NCI-H128 (cell line): ENCODE measurements around the gene PHF23.

Experiments
- DNase-seq: peaks from one replicate; lab custom pipeline; 2025; ENCODE audit not compliant: unreplicated experiment; lab: John Stamatoyannopoulos, UW

Gene PHF23

DNA sequence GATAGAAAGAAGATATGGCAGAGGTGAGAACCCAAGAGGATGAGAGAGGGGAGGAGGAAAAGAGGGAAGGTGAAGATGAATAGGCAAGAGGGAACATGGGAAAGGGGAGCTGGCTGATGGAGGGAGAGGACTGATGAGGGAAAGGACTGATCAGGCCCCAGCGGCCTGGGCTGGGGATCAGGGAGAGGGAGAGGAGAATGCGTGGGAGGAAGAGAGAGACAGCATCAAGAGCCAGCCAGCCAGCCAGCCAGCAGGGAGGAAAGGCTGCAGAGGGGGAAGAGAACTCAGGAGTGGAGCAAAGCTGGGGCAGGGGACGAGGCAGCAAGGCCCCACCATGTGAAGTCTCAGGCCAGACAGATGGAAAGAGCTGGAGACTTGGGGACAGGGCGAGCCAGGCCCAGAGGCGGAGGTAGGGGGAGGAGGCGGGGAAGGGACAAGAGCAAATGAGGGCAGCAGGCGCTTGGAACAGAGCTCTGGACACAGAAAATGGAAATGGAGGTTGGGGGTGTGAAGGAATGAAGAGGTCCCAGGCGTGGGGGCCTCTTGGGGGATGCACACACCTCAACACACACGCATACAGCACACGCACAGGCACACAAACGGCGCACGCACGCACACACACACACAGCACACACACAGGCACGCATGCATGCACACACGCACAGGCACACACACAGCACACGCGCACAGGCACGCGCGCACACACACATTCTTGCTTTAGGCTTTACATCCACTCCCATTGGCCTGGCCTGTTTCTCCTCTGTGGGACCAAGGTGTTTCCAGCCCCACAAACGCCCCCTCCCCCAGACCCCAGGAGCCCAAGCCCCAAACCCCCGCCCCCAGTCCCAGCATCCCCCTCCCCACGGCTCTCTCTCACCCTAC lies 31.9 kb downstream of the PHF23 start:
- no peak for DNase-seq

DNA sequence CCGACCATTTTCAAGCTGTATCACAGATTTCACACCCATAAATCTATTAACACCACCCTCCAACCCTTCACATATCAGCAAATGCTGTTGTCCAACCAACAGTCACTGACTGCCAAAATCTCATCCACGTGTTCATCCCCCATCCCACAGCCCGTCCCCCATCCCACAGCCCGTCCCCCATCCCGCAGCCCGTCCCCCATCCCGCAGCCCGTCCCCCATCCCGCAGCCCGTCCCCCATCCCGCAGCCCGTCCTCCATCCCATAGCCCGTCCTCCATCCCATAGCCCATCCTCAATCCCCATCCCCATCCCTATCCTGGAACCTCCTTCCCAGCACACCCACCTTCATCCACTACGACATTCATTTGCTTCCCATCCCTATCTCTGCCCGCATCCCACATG lies 33.7 kb downstream of the PHF23 start:
- DNase-seq = no peak

DNA sequence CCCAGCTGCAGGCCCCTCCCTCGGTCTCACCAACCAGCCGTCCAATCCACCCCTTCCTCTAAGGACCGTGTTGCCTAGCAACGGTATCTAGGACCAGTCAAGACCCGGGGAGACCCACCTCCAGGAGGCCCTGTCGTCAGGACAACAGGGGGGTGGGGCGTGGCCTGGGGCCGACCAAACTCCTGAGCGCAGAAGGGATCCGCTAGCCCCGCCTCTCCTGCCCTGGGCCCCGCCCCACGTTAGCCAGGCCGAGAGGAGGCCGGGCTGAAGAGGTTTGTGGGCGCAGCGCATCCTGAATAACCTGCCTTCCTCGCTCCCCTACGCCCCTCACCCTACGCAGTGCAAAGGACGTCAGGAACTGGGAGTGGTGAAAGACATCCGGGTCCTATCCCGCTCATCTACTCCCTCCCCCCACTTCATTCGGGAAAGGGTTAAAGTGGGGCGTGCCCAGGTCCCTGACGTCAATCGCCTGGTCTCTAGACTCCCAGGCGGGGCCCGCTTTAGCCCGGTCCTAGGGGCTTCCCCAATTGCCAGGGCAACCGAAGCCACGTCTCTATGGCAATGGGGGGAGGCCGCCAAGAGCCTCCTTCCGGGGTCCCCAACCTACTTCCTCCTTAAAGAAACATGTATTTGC lies 34.3 kb downstream of the PHF23 start:
- DNase-seq = peak; percentile 92

DNA sequence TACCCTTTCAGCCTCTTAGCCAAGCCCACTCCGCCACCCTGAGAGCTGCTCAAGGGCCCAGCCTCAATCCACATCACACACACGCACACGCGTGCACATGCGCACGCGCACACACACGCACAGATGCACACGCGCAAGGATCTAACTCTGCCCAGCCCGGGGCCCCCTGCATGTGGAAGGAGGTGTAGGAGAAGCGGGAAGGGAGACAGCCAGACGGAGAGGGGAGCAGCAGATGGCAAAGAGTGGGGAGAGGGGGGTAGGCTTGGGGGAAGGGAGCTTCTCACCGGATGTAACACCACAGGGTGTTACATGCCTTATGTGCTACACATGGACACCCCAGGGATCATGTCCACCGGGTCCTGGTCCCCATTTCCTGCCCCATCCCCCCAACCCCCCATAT lies 34.9 kb downstream of the PHF23 start:
- DNase-seq = peak; percentile 38

DNA sequence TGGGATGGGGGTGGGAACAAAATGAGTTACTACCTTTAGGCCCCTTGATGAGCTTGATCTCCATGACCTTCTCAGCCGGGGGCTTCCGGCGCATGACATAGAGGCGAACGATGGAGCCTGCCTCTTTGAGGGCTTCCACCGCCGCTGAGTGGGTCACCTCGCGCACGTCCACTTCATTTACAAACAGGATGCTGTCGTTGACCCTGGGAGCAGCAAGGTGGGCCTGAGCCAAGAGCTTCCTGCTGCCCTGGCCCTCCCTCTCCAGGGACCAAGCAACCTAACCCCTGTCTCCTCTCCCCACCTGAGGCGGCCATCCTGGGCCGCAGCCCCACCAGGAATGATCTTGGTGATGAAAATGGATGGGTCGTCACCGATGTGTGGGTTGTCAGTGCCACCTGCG lies 35.9 kb downstream of the PHF23 start:
- DNase-seq = no peak

DNA sequence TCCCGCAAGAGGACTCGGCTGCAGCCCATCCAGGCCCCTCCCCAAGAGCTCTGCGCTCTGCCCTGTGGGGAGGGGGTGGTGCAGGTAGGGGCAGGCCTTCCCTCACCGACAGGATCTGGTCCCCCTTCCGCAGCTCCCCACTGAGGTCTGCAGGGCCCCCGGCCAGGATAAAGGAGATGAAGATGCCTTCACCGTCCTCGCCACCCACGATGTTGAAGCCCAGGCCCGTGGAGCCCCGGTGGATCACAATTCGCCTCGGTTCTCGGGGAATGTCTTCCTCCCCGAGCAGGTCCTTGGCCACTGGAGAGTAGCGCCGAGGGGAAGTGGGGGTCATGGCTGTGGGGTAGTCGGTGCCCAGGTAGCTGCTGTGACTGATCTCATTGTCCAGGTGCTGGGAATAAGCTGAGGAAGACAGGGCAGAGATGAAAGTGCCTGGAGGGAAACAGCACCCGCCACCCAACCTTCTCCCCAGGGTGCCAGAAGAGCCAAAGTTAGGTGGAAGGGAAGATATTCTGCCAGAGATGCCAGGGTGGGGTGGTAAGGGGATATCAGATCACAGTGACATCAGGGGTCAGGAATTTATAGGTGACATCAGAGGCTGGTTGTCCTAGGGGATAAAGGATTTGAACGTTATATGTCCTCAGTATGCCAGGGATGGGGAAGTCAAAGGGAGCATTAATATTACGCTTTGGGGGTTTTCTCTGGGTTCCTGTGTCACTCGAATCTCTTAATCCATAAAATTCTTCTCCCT lies 42.4 kb downstream of the PHF23 start:
- no peak for DNase-seq

DNA sequence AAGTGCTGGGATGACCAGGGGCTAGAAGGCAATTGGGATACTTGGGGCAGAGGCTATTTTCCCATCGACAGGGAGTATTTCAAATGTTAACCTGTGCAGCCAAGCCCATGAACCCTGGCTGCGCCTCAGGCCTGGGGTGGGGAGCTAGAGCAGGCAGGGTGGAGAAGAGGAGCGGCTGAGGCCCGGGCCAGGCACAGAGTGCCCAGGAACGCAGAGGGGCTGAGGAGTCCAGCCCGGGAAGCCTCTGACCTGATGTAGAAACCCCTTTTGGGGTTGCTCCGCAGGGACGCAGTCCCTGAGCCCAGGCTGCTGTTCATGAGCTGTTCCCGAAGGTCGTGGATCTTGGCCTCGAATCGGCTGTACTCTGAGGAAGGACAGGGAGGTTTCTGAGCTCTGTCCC lies 43.3 kb downstream of the PHF23 start:
- DNase-seq = no peak

DNA sequence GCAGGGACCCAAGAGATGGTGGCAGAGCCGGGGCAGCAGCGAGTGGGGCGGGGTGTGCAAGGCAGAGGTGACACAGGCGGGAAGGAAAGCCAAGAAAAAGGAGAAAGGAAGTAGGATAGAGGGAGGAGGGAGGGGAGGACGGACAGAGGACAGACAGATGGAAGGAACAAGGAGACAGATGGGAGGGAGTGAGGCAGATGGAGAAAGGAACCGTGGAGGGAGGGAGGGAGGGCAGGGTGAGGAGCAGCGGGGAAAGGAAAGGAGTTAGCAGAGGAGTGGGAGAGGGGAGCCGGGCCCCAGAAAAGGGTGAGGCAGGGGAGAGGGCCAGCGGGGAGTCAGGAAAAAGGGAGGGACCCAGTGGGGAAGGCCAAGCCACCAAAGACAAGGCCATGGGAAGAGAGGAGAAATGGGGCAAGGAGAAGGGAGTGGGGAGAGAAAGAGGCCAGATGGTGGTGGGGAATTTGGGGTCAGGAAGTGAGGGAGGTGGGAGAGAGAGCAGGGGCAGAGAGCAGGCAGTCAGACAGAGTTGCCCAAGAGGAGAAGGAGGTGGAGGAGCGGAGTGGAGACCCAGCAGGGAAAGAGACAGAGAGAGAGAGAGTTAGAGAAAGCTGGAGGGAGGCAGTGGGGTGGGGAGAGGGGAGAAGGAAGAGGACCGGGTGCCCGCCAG lies 46.9 kb downstream of the PHF23 start:
- no peak for DNase-seq

DNA sequence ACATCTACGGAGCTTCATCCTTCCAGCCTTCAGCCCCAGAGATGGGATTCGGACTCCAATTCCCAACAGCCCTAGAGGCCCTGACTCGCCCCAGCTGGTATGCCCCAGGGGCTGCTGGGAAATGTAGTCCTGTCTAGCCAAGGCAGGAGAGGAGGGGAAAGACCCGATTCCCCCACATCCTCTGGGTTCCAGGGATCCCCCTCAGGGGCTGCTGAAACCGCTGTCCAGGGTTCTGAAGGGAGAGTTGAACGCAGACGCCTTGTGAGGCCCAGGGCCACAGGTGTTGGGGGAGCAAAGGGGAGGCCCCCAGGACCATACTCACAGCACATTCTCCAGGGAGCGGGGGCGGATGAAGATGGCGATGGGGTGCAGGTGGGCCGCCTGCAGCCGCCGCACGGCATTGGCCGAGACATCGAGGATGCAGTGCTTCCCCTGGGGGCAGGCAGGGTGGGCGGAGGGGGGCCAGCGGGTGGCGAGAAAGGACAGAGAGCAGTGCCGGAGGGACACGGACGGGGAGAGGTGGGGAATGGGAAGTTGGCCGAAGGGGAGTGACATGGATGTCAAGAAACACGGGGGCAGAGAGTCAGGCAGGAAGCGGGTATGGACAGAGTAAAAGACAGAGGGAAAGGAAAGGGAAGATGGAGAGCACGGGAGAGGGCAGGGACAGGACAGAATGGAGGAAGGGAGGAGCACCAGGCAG lies 47.5 kb downstream of the PHF23 start:
- no peak for DNase-seq

DNA sequence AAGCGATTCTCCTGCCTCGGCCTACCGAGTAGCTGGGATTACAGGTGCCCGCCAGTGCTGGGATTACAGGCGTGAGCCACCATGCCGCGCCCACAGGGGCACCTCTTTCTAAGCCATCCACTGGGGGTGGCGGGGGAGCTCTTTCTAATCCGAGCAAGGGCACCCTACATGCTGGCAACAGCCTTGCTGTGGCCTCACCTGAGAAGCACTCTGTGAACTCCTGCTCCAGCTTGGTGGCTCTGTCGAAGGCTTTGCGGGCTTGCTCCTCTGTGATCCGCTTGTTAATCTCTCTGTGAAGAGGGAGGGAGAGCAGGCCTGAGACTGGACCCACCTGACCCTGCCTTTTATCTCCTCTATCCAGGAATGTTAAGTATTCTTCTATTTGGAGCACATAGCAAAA lies 48.2 kb downstream of the PHF23 start:
- DNase-seq = no peak

DNA sequence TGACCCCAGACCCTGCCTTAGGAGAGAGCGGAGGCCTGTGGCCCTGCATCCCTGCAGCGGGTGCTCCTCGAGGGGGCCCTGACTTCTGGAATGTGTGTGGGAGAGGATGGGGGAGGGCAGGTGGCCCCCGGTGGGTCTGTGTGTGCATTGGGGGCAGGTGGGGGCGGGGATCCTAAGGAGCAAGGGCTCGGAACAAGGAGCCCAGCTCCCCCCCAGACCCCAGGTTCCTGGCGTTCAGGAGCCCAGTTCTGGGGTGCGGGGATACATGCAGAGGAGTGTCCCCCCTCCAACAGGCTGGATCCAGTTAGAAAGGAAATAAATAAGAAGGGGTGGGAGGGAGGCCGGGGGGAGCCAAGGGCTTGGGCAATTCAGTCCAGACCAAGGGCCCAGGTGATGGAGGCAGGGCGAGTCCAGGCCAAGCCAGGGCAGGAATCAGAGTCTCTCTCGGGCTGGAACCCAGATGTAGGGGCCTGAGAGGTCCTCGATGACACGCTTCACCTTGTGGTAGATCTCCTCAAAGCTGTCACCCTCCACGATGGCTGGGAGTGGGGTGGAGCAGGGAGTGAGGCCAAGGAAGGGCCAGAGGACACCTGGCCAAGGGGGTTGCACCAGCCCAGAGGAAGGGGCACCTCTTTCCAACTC lies 48.9 kb downstream of the PHF23 start:
- no peak for DNase-seq

DNA sequence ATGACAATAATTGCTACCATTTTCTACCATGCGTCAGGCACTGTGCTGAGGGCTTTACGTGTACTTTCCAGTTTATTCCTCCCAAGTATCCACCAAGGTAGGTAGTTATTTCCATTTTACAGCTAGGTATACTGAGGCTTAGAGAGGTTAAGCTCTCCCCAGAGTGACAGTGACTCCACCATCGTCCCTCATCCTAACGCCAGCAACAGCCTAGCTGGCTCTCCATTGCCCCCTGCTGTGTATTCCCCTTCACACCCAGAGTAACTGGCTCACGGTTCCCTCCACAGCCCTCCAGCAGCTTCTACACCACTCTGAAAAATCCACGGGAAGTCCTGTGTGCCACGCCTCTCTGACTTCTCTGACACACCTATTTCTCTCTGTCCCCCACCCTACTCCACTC lies 53.0 kb downstream of the PHF23 start:
- DNase-seq = no peak
